ENCODE results near the gene PKP4. TPM values are rescaled to one million over a fixed set of nuclear protein-coding genes. Genes with fewer than 3 reads are reported as not detected.

Gene PKP4
- total RNA-seq, 1 experiment from 2014 or later, result 52.0 TPM

- no peak overlapping the region for H2BK15ac ChIP-seq (ENCODE audit: low read depth, low read length)
- no peak overlapping the region for H2AK5ac ChIP-seq (ENCODE audit: insufficient read length, low read length)
- WGBS (ENCODE audit: extremely low coverage, insufficient read length, low lambda C conversion rate), result no CpG with 5 or more reads among the region's 2 CpGs
- H3K14ac ChIP-seq (ENCODE audit: insufficient read depth, low read length), result no peak overlapping the region
- no peaks in the 10 kb centered on the region; the same call in 1 of the 2 replicates for H3K27me3 Mint-ChIP-seq (ENCODE audit: low read depth)
- H3K4ac ChIP-seq (ENCODE audit: low read depth, low read length), result no peak overlapping the region
- no peak overlapping the region for H3K56ac ChIP-seq (ENCODE audit: insufficient read length, low read depth, low read length)
- peaks cover 24 to 31% of the 10 kb centered on the region in 2 experiments for H3K9me3 Mint-ChIP-seq
- H3K27ac Mint-ChIP-seq, result no peak overlapping the region; a peak in 1 of 7 replicates
- peaks cover 2% of the 10 kb centered on the region; the same call in 1 of the 2 replicates for H3K4me1 ChIP-seq (ENCODE audit: insufficient read depth, low read length)
- no peaks in the 10 kb centered on the region for H3K79me1 ChIP-seq (ENCODE audit: insufficient read depth, low read depth, low read length, poor library complexity, severe bottlenecking)
- H4K5ac ChIP-seq (ENCODE audit: insufficient read length, low read depth, low read length), result no peak overlapping the region
- no peak overlapping the region for H4K91ac ChIP-seq (ENCODE audit: insufficient read length, low read depth, low read length)
- no peak for TF ChIP-seq CTCF (conservative IDR thresholded peaks at IDR 0.05)
- no peak overlapping the region for H3K23ac ChIP-seq (ENCODE audit: insufficient read length, low read depth, low read length)
- no peak overlapping the region for H2BK12ac ChIP-seq (ENCODE audit: insufficient read length, low read depth, low read length)
- H2BK120ac ChIP-seq (ENCODE audit: low read depth, low read length, poor library complexity, severe bottlenecking), result no peak overlapping the region
- no peak overlapping the region for H3K4me3 Mint-ChIP-seq
- H2BK20ac ChIP-seq (ENCODE audit: low read depth, low read length, poor library complexity, severe bottlenecking), result no peak overlapping the region
- no peaks in the 10 kb centered on the region; the same call in 1 of the 2 replicates for H3K27me3 ChIP-seq (ENCODE audit: insufficient read depth, low read length)
- H3K4me2 ChIP-seq (ENCODE audit: insufficient read depth, insufficient read length, low read length), result no peak overlapping the region
- H4K8ac ChIP-seq (replicated peaks; ENCODE audit: insufficient read length, low read depth, low read length), result no peak overlapping the region
- DNase-seq, result no peak
- peaks cover 11 to 41% (median 14%) of the 10 kb centered on the region in 3 experiments for H3K36me3 Mint-ChIP-seq (ENCODE audit: insufficient read depth in 1 of 3, low read depth in 3 of 3)
- peaks cover 21 to 23% of the 10 kb centered on the region in 2 experiments for H3K4me1 Mint-ChIP-seq
- H3K9me3 ChIP-seq (ENCODE audit: control insufficient read depth, low read depth, low read length), result no peaks in the 10 kb centered on the region
- 0 out of 2 replicates have a peak, but pooled peaks cover 2% of the 10 kb centered on the region for H3K79me2 ChIP-seq (ENCODE audit: insufficient read depth, low read length)
- H4K20me1 ChIP-seq (ENCODE audit: control insufficient read depth, insufficient read depth, insufficient read length), result no peaks in the 10 kb centered on the region
- no peak overlapping the region for H3K18ac ChIP-seq (ENCODE audit: insufficient read length, low read depth, low read length)
- H3K23me2 ChIP-seq (ENCODE audit: insufficient read length, low read depth, low read length, poor library complexity, severe bottlenecking), result no peaks in the 10 kb centered on the region
- no peak overlapping the region for H2AFZ ChIP-seq (ENCODE audit: low read length)
- H3K9ac ChIP-seq (ENCODE audit: extremely low read depth, insufficient read length, low read length), result no peak overlapping the region
- H2BK5ac ChIP-seq (ENCODE audit: insufficient read length, low read length), result no peak overlapping the region
- H3T11ph ChIP-seq (ENCODE audit: low read length), result no peak overlapping the region
- H3K27ac ChIP-seq (ENCODE audit: insufficient read length, low read depth, low read length), result no peak overlapping the region
Measured at GRCh38 chr2:158413581-158413980, 43.2 kb upstream of the PKP4 start.
